ENCODE data around the gene NQO1.

DNA sequence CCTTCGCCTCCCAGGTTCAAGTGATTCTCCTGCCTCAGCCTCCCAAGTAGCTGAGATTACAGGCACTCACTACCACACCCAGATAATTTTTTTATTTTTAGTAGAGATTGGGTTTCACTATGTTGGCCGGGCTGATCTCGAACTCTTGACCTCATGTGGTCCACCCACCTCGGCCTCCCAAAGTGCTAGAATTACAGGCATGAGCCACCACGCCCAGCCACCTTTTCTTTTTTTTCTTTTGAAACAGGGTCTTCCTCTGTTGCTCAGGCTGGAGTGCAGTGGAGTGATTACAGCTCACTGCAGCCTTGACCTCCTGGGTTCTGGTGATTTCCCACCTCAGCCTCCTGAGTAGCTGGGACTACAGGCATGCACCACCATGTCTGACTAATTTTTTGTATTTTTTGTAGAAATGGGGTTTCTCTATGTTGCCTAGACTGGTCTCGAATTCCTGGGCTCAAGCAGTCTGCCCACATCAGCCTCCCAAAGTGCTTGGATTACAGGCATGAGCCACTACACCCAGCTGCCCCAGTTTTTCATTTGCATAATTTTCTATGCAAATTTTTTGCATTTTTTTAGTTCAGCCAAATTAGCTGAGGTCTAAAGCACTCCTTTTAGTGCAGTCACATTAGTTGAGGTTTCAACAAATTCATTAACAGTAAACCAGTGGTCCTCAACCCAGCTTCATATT is 47.0 kb upstream of the NQO1 start:
- TF ChIP-seq CTCF (conservative IDR thresholded peaks at IDR 0.05; ENCODE audit: low read length) = no peak
- TF ChIP-seq EZH2phosphoT487 (IDR thresholded peaks at IDR 0.05; ENCODE audit: borderline replicate concordance) = no peak
